Measurements from ENCODE around the gene CD82.
"Not testable (repeated sequence)": the region's sequence is repeated elsewhere in the genome, so short reads cannot be mapped to it uniquely, and the experiment has no call there.

The CD82 gene

DNA sequence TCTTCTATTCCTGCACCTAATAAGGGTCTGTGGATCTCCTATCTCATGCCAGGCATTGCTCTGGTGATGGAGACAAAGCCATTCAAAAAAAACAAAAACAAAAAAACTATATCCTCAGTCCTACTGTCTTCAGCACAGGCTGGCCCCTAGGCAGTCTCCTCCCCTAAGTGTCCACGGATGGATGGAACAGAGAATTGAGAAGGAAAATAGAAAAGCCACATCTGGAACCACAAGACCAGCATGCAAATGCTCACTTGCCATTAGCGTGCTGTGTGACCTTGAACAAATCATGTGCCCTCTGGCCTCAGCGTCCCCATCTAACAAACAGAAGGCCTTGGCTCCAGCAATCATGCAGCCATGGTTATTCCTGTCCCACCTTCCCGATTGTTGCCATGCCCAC is 32.7 kb upstream of the CD82 start:
- no peak for DNase-seq
- intact Hi-C loops (cut with DNase I) = no loop called here

DNA sequence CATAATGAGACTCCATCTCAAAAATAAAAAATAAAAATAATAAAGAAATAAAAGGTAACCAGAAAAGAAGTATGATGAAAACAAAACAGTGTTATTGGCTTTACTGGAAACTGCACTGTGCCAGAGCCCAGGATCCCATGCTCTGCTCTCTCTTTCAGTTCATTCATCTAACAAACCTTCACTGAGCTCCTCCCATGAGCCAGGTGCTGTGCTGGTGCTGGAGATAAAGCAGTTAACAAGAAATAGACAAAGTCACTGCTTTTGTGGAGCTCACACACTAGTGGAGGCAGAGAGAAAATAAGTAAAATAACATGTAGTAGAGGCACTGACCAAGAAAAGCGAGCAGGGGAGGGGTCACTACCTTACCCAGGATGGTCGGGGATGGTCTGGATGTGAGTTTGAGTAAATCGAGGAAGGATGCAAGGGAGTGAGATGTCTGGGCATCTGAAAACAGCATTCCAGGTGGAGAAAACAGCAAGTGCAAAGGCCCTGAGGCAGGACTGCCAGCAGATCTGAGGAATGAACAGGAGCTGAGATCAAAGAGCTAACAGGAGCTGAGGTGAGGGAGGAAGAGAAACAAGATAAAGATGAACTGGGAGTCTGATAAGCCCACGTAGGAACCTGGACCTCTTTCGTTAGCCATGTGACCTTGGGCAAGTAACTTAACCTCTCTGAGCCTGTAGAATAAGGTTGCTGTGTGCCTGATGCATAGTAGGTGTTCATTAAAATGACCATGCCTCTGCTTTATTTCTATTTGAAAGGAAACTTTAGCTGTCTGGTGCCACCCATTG is 31.3 kb upstream of the CD82 start:
- intact Hi-C loops (cut with DNase I) = no loop called here
- no peak for DNase-seq

GRCh38 chr11:44535191-44535980 is 30.1 kb upstream of the CD82 start:
- no peak for DNase-seq
- intact Hi-C loops (cut with DNase I) = no loop called here

DNA sequence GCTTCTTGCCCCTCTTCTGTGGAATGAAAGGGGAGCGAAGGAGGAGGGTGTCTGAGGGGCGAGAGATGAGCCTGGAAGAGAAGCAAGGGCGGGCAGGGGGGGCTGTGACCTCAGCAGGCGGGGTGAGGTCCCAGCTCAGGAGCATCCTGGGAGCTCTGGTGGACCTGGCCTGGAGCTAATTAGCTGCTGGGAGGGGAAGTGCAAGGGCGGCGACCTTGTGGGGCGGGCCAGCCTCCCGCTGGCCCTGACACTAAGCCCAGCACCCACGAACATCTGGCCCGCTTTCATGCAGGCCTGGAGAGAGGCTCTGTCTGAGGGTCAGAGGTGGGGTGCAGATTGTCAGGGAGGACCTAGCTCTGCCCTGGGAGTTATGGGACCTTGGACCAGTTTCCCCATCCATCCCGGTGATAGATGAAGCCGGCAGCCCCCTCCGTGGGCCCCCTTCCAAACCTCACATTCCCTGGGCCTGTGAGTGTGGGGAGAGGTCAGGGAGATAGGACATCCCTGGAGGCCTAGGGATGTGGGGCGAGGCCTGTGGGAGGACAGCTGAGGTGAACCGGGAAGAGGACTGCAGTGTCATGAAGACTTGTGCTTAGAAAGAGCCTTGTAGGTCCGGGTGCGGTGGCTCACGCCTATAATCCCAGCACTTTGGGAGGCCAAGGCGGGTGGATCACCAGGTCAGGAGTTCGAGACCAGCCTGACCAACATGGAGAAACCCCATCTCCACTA is 28.5 kb upstream of the CD82 start:
- intact Hi-C loops (cut with DNase I) = no loop called here
- DNase-seq = peak in 1 of 10 donors; percentile 79

DNA sequence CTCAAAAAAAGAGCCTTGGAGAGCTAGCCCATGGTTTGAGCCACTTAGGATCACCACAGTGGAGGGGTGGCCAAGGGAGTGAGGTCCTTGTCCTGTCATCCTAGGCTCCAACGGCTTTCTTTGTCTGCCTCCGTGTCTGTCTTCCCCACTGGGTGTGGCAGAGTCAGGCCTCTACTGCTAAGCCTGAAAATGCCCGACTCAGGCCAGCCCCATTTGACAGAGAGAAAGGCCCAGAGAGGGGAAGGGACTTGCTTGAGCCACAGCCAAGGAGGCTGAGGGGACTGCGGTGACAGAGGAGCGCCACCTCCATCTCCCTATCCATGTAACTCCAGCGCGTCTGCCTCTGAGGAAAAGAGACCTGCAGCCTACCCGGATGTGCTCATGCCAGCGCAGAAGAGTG is 27.8 kb upstream of the CD82 start:
- intact Hi-C loops (cut with DNase I) = loop anchor here (1.0 kb wide), 2 partner anchors 251 to 443 kb away; no protein-coding TSS in a partner anchor
- no peak for DNase-seq

DNA sequence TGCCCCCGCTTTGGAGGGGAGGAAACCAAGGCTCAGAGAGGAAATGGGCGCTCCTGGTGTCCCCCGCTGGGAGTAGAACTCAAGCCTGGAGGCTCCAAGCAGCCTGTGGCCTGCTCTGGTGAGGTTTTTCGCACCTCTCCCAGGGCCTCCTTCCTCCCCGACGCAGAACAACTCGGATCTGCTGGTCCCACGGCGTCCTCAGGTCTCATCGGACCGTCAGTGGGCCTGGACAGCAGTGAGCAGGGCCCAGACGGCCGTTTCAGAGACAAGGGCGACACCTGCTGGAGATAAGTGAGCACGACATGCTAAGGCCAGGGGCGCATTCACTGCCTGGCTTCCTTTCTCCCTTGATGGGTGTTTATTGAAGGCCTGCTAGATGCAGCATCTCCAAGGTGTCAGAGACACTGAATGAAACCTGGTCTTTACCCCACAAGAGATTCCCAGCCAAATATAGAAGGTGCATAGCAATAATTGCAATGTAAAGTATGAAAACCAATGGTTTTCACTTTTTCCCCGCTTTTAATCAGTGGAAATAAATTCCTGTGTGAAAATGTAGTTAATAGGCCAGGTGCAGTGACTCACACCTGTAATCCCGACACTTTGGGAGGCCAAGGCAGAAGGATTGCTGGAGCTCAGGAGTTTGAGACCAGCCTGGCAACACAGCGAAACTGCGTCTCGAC is 26.9 kb upstream of the CD82 start:
- intact Hi-C loops (cut with DNase I) = loop anchor here (1.0 kb wide), 2 partner anchors 252 to 444 kb away; no protein-coding TSS in a partner anchor
- DNase-seq = peak; percentile 64 to 97 (median 84)

GRCh38 chr11:44539971-44540370 is 25.5 kb upstream of the CD82 start:
- no peak for DNase-seq
- intact Hi-C loops (cut with DNase I) = no loop called here

GRCh38 chr11:44540667-44541066 is 24.8 kb upstream of the CD82 start:
- DNase-seq = no peak
- intact Hi-C loops (cut with DNase I) = no loop called here

DNA sequence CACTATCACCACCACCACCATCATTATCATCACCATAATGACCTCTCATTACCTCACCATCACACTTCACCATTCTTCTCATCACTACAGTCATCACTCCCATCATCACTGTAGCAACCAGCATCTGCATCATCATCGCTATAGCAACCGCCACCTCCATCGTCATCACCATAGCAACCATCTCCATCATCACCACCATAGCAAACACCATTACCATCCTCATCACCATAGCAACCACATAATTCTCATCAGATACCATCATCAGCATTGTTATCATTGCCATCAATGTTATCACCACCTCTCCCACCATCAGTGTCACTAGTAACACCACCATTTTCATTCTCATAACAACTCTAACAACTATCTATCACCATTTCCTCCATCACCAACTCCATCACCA is 23.1 kb upstream of the CD82 start:
- no peak for DNase-seq
- intact Hi-C loops (cut with DNase I) = no loop called here

DNA sequence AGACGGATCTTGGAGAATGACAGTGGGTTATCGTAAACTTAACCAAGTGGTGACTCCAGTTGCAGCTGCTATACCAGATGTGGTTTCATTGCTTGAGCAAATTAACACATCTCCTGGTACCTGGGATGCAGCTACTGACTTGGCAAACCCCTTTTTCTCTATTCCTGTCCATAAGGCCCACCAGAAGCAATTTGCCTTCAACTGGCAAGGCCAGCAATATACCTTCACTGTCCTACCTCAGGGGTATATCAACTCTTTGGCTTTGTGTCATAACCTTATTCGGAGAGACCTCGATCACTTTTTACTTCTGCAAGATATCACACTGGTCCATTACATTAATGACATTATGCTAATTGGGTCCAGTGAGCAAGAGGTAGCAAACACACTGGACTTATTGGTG is 18.5 kb upstream of the CD82 start:
- intact Hi-C loops (cut with DNase I); DNase-seq: not testable (repeated sequence)

GRCh38 chr11:44547534-44547933 is 17.9 kb upstream of the CD82 start:
- intact Hi-C loops (cut with DNase I); DNase-seq: not testable (repeated sequence)

DNA sequence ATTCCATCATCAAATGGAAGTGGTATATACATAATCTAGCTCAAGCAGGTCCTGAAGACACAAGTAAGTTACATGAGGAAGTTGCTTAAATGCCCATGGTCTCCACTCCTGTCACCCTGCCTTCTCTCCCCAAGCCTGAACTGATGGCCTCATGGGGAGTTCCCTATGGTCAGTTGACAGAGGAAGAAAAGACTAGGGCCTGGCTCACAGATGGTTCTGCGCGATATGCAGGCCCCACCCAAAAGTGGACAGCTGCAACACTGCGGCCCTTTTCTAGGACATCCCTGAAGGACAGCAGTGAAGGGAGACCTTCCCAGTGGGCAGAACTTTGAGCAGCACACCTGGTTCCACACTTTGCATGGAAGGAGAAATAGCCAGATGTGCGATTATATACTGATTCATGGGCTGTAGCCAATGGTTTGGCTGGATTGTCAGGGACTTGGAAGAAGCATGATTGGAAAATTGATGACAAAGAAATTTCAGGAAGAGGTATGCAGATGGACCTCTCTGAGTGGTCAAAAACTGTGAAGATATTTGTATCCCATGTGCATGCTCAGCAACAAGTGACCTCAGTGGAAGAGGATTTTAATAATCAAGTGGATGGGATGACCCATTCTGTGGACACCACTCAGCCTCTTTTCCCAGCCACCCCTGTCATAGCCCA is 17.3 kb upstream of the CD82 start:
- intact Hi-C loops (cut with DNase I) = no loop called here
- no peak for DNase-seq

DNA sequence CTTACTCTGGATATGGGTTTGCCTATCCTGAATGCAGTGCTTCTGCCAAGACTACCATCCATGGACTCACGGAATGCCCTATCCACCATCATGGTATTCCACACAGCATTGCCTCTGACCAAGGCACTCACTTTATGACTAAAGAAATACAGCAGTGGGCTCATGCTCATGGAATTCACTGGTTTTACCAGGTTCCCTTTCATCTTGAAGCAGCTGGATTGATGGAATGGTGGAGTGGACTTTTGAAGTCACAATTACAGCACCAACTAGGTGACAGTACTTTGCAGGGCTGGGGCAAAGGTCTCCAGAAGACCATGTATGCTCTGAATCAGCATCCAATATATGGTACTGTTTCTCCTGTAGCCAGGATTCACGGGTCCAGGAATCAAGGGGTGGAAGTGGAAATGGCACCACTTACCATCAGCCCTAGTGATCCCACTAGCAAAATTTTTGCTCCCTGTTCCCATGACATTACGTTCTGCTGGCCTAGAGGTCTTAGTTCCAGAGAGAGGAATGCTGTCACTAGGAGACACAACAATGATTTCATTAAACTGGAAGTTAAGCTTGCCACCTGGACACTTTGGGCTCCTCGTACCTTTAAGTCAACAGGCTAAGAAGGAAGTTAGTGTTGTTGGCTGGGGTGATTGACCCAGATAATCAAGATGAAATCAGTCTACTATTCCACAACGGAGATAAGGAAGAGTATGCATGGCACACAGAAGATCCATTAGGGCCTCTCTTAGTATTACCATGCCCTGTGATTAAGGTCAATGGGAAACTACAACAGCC is 16.3 kb upstream of the CD82 start:
- intact Hi-C loops (cut with DNase I); DNase-seq: not testable (repeated sequence)

DNA sequence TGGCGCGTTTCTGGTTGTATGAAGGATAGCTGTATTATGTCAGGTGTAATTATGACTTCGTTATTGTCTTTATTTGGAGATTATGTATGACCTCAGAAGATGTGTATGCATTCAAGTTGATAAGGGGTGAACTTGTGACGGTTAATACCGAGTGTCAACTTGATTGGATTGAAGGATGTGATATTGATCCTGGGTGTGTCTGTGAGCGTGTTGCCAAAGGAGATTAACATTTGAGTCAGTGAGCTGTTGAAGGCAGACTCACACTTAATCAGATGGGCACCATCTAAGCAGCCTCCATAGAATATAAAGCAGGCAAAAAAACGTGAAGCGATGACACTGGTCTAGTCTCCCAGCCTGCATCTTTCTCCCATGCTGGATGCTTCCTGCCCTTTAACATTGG is 15.3 kb upstream of the CD82 start:
- intact Hi-C loops (cut with DNase I) = no loop called here
- DNase-seq = no peak

GRCh38 chr11:44551456-44552139 is 13.9 kb upstream of the CD82 start:
- intact Hi-C loops (cut with DNase I) = no loop called here
- DNase-seq = no peak

DNA sequence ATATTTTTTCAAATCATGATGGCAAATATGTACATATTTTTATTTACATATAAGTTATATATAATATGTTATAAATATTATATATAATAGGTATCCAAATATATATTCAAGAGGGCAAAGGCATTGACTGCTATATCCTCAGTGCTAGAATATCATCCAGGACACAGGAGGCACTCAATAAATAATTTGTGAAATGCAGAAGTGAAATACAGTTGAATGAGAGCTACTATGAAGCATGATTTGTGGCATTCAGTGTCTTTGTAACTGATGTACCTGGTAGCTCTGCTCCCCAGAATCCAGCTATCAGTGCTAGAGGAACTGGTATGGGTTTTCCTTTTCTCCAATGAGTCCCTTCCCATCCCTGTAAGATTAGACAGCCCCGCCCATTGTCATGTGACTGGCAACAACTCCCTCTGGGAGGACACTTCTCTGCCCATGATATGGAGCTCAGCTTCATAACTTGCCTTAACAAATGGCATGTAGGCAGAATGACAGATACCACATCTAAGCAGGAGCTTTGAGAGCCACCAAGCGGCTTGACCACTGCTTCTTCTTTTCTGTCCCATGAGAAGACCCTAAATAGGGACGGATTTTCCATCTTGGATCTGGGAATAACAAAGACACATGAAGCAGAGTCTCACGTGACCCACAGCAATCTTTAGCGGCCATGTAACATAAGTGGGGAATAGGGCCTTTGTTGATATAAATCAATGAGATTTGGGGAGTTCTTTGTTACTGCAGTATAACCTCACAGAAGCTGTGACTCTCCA is 10.2 kb upstream of the CD82 start:
- intact Hi-C loops (cut with DNase I) = loop anchor here (5.0 kb wide), 1 partner anchor 172 kb away; the partner anchor contains the start of gene TSPAN18

DNA sequence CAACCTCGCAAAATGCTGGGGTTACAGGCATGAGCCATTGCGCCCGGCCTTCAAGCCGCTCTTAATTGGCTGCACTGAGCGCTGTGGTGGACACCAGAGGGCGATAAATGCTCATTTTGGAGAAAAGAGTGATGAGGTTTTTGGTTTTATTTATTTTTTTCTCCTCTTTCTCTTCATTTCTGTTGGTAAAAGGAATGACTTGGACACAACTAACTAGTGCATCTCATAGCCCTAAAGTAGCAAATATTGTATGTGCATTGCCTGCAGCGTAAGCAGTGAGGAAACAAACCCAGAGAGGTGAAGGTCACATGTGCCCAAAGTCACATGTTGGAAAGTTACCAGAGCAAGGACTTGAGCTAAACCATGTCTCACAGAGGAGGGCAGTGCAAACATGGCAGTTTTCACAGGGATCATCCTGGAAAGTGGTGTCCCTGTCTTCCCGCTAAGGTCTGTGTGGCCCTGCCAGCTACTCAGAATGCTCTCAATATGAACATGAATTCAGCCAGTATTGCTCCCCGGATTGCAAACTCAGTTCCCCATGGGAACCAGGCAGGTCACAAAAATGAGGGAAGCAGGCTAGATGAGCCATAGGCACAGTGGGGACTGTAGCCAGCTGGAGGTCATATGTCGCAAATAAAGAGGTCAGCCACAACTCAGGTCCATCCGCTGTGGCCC is 8.6 kb upstream of the CD82 start:
- intact Hi-C loops (cut with DNase I) = loop anchor here (1.0 to 5.0 kb wide), 3 partner anchors 60 to 354 kb away; partner anchors contain the start of gene TSPAN18
- peak; percentile 40 to 93 (median 72) for DNase-seq

More for the DNA sequence above, 10.2 kb upstream of the CD82 start:
- no peak for DNase-seq
